ENCODE results near the gene DNAJB2.

The DNAJB2 gene

GRCh38 chr2:219261024-219261855 is 17.9 kb upstream of the DNAJB2 start:
- Histone ChIP-seq H3K9me2 (replicated peaks; ENCODE audit: insufficient read depth, low read length) (no peaks in the 10 kb centered on the region), H3K27ac (ENCODE audit: low read length) (no peak overlapping the region), H3K36me3 (replicated peaks; ENCODE audit: insufficient read depth, low read length) (no peaks in the 10 kb centered on the region), H3F3A (ENCODE audit: insufficient read depth, low read length) (no peaks in the 10 kb centered on the region), H3K9me3 (replicated peaks; ENCODE audit: insufficient read depth, low read length) (no peaks in the 10 kb centered on the region), H3K4me2 (ENCODE audit: low read depth, low read length) (no peak overlapping the region), H3K4me3 (ENCODE audit: low read length) (no peak overlapping the region), H3K79me2 (ENCODE audit: low read length) (no peaks in the 10 kb centered on the region), H3K9ac (ENCODE audit: low read length) (no peak overlapping the region), H3K4me1 (ENCODE audit: low read length) (no peaks in the 10 kb centered on the region), H3K27me3 (replicated peaks; ENCODE audit: insufficient read depth, low read length) (no peaks in the 10 kb centered on the region), H4K20me1 (ENCODE audit: insufficient read depth, low read length) (no peaks in the 10 kb centered on the region), H2AFZ (ENCODE audit: low read length) (no peak overlapping the region)
- no peak for TF ChIP-seq CTCF (IDR thresholded peaks at IDR 0.05; ENCODE audit: low read length)
- no peak for TF ChIP-seq EZH2 (optimal IDR thresholded peaks at IDR 0.05; ENCODE audit: low read depth, low read length)
- no peak for TF ChIP-seq EZH2phosphoT487 (IDR thresholded peaks at IDR 0.05; ENCODE audit: low read length)
- DNase-seq, result no peak

- DNase-seq, result no peak
- H3K79me2 ChIP-seq (ENCODE audit: low read length), result no peaks in the 10 kb centered on the region
- H3K9ac ChIP-seq (ENCODE audit: low read length), result no peak overlapping the region
- no peaks in the 10 kb centered on the region for H3K27me3 ChIP-seq (replicated peaks; ENCODE audit: insufficient read depth, low read length)
- H3K4me2 ChIP-seq (ENCODE audit: low read depth, low read length), result no peak overlapping the region
- H3K27ac ChIP-seq (ENCODE audit: low read length), result no peak overlapping the region
- no peaks in the 10 kb centered on the region for H3K9me3 ChIP-seq (replicated peaks; ENCODE audit: insufficient read depth, low read length)
- no peaks in the 10 kb centered on the region for H3F3A ChIP-seq (ENCODE audit: insufficient read depth, low read length)
- H4K20me1 ChIP-seq (ENCODE audit: insufficient read depth, low read length), result no peaks in the 10 kb centered on the region
- TF ChIP-seq EZH2phosphoT487 (IDR thresholded peaks at IDR 0.05; ENCODE audit: low read length) (no peak), CTCF (IDR thresholded peaks at IDR 0.05; ENCODE audit: low read length) (no peak), EZH2 (optimal IDR thresholded peaks at IDR 0.05; ENCODE audit: low read depth, low read length) (no peak)
- H2AFZ ChIP-seq (ENCODE audit: low read length), result no peak overlapping the region
- no peaks in the 10 kb centered on the region for H3K4me1 ChIP-seq (ENCODE audit: low read length)
- H3K9me2 ChIP-seq (replicated peaks; ENCODE audit: insufficient read depth, low read length), result no peaks in the 10 kb centered on the region
- no peak overlapping the region for H3K4me3 ChIP-seq (ENCODE audit: low read length)
- H3K36me3 ChIP-seq (replicated peaks; ENCODE audit: insufficient read depth, low read length), result no peaks in the 10 kb centered on the region
Observed at GRCh38 chr2:219266232-219266631, 12.9 kb upstream of the DNAJB2 start.

GRCh38 chr2:219266886-219267285 is 12.3 kb upstream of the DNAJB2 start:
- no peak overlapping the region for H3K4me2 ChIP-seq (ENCODE audit: low read depth, low read length)
- H2AFZ ChIP-seq (ENCODE audit: low read length), result no peak overlapping the region
- no peak for DNase-seq
- no peaks in the 10 kb centered on the region for H3F3A ChIP-seq (ENCODE audit: insufficient read depth, low read length)
- H4K20me1 ChIP-seq (ENCODE audit: insufficient read depth, low read length), result no peaks in the 10 kb centered on the region
- H3K4me1 ChIP-seq (ENCODE audit: low read length), result no peaks in the 10 kb centered on the region
- H3K9ac ChIP-seq (ENCODE audit: low read length), result no peak overlapping the region
- no peaks in the 10 kb centered on the region for H3K36me3 ChIP-seq (replicated peaks; ENCODE audit: insufficient read depth, low read length)
- H3K27me3 ChIP-seq (replicated peaks; ENCODE audit: insufficient read depth, low read length), result no peaks in the 10 kb centered on the region
- H3K79me2 ChIP-seq (ENCODE audit: low read length), result no peaks in the 10 kb centered on the region
- no peak overlapping the region for H3K4me3 ChIP-seq (ENCODE audit: low read length)
- no peak overlapping the region for H3K27ac ChIP-seq (ENCODE audit: low read length)
- TF ChIP-seq EZH2phosphoT487 (IDR thresholded peaks at IDR 0.05; ENCODE audit: low read length), result no peak
- no peaks in the 10 kb centered on the region for H3K9me2 ChIP-seq (replicated peaks; ENCODE audit: insufficient read depth, low read length)
- no peaks in the 10 kb centered on the region for H3K9me3 ChIP-seq (replicated peaks; ENCODE audit: insufficient read depth, low read length)

- Histone ChIP-seq H3K4me2 (ENCODE audit: low read depth, low read length) (no peak overlapping the region), H2AFZ (ENCODE audit: low read length) (no peak overlapping the region), H3K4me1 (ENCODE audit: low read length) (no peaks in the 10 kb centered on the region), H4K20me1 (ENCODE audit: insufficient read depth, low read length) (no peaks in the 10 kb centered on the region), H3K27ac (ENCODE audit: low read length) (no peak overlapping the region), H3K4me3 (ENCODE audit: low read length) (no peak overlapping the region), H3K9me2 (replicated peaks; ENCODE audit: insufficient read depth, low read length) (no peaks in the 10 kb centered on the region), H3K9me3 (replicated peaks; ENCODE audit: insufficient read depth, low read length) (no peaks in the 10 kb centered on the region), H3K9ac (ENCODE audit: low read length) (no peak overlapping the region), H3K27me3 (replicated peaks; ENCODE audit: insufficient read depth, low read length) (no peaks in the 10 kb centered on the region), H3F3A (ENCODE audit: insufficient read depth, low read length) (no peaks in the 10 kb centered on the region), H3K79me2 (ENCODE audit: low read length) (no peaks in the 10 kb centered on the region), H3K36me3 (replicated peaks; ENCODE audit: insufficient read depth, low read length) (no peaks in the 10 kb centered on the region)
- no peak for TF ChIP-seq EZH2phosphoT487 (IDR thresholded peaks at IDR 0.05; ENCODE audit: low read length)
- no peak for TF ChIP-seq CTCF (IDR thresholded peaks at IDR 0.05; ENCODE audit: low read length)
- no peak for TF ChIP-seq EZH2 (optimal IDR thresholded peaks at IDR 0.05; ENCODE audit: low read depth, low read length)
- DNase-seq, result no peak
Observed at GRCh38 chr2:219268294-219268693, 10.9 kb upstream of the DNAJB2 start.
